HG03469 (cell line): ENCODE results near the gene EIF1B.

Source experiments
- ATAC-seq: cut with Tn5 transposase; IDR thresholded peaks from one replicate; pipeline ENCODE4 v1.9.1; 2021; ENCODE audit warnings: mild to moderate bottlenecking, moderate library complexity, moderate number of reproducible peaks; ENCODE audit not compliant: unreplicated experiment

The EIF1B gene

DNA sequence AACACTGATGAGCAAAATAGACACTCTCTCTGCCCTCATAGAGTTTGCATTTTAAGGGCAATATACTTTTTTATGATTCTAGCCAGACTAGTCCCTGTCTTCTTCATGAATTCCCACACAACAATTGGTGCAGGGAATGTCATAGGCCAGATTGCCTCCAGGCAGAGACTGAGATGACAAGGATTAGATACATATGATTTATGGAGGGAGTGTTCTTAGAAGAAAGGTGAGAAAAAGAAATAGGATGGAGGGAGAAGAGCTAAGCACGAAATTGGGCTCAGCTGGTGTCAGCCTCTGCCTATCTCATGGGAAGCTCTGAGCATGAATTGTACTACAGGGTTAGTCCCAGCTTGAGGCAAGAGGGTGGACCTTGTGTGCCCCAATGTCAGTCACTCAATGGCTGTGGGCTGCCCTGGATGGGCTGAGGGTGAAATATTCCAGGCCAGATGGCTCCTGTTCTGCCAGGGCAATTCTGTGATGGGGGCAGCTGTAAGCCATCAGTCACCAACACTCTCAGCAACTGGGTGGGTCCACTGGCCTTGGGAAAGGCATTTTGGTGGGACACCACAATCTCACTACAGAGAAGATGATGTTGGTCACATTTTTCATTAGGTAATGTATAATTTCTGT lies 31.1 kb downstream of the EIF1B start:
- no peak for ATAC-seq

DNA sequence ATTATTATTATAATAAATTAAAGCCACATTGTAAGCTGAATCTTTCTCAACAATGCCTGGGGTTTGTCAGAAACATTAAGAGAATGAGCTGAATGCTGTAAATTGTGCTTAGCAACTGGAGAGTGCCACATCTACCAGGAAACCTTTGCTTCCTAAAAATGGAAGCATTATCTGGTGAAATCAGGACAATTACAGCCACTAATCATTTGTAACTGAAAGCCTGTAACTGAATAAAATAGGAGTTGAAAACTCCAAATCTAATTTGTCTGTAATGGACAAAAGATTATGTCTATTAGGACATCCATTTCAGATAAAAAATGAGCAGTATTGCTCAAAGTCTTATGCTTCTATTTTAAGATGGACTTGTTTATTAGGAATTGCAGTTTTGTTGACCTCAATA lies 32.2 kb downstream of the EIF1B start:
- ATAC-seq, result no peak

- ATAC-seq, result no peak
Observed at GRCh38 chr3:40350529-40350928, 41.0 kb downstream of the EIF1B start.

DNA sequence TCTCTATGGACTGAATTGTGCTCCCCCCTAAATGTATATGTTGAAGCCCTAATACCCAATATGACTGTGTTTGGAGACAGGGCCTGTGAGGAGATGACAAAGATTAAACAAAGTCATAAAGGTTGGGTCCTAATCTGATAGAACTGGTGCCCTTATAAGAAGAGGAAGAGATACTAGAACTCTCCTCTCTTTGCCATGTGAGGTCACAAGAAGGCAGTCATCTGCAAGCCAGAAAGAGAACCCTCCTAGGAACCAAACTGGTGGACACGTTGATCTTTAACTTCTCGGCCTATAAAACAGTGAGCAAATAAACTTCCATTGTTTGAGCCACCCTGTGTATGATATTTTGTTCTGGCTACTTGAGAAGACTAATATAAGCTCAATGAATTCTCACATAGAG lies 45.9 kb downstream of the EIF1B start:
- no peak for ATAC-seq

DNA sequence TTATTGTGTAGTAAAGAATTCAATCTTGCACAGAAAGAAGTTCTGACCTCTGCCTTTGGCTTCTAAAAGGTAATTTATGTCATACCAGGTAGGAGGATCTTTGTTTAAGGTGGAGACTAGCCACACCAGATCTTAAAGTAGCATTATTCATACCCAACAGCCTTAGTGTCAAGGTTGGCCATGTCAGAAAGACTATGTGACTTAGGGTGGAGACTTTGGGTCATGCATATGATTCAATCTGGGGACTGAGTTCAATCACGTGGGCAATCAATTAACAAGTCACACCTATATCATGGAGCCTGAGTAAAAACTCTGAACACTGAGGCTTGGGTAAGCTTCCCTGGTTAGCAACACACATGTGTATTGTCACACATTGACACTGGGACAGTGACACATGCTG lies 48.9 kb downstream of the EIF1B start:
- ATAC-seq, result no peak
